LNCAP (cell line): ENCODE measurements around the gene DNAAF8.

Source experiments
- TF ChIP-seq, protein P1 (sequence below): fragments of 450-650 bp; IDR thresholded peaks from 2 replicates; pipeline ENCODE4 v1.5.1; 2017; ENCODE audit warnings: mild to moderate bottlenecking

Gene DNAAF8

DNA sequence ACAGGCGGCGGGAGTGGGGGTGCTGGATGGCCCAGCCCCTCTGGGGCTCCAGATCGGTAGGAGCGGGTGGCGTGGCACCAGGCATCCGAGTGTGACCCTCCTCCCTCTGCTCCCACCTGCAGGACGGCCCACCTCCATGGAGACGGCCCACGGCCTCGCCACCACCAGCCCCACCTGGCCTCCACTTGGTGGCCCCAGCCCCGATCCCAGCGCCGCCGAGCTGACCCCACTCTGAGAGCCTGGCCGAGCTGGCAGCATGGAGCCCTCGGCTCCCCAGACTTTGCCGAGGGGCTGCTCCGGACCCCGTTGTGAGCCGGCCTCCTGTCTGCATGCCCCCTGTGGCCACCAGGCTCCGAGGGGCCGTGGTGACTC lies 45.7 kb upstream of the DNAAF8 start:
- TF ChIP-seq, protein P1, sequence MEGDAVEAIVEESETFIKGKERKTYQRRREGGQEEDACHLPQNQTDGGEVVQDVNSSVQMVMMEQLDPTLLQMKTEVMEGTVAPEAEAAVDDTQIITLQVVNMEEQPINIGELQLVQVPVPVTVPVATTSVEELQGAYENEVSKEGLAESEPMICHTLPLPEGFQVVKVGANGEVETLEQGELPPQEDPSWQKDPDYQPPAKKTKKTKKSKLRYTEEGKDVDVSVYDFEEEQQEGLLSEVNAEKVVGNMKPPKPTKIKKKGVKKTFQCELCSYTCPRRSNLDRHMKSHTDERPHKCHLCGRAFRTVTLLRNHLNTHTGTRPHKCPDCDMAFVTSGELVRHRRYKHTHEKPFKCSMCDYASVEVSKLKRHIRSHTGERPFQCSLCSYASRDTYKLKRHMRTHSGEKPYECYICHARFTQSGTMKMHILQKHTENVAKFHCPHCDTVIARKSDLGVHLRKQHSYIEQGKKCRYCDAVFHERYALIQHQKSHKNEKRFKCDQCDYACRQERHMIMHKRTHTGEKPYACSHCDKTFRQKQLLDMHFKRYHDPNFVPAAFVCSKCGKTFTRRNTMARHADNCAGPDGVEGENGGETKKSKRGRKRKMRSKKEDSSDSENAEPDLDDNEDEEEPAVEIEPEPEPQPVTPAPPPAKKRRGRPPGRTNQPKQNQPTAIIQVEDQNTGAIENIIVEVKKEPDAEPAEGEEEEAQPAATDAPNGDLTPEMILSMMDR = no peak

DNA sequence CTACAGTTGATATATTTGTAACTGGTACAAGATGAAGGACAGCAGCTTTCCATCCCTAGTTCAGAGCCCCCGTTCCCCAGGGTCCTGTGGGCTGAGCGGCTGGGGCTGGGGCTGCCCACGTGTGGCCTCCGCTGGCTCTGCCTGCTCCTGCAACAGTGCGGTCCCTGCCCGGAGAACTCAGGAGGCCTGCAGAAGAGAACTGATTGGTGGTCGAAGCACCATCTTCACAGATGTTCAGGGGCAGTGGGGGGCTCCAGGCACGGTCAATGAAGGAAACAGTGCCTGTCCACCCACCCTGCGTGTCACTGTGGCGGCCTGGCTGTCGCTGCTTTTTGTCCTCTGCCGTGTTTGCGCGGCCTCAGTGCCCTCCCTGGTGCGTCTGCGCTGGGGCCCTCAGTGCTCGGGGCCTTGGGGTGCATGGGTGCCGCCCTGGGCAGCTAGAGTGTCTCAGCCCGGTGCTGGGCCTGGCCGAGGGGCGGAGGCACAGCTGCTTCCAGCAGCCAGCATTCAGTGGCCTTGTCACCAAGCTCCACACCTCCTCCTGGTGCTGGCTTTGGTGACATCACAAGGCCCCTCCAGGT lies 45.2 kb upstream of the DNAAF8 start:
- TF ChIP-seq, protein P1 = no peak

DNA sequence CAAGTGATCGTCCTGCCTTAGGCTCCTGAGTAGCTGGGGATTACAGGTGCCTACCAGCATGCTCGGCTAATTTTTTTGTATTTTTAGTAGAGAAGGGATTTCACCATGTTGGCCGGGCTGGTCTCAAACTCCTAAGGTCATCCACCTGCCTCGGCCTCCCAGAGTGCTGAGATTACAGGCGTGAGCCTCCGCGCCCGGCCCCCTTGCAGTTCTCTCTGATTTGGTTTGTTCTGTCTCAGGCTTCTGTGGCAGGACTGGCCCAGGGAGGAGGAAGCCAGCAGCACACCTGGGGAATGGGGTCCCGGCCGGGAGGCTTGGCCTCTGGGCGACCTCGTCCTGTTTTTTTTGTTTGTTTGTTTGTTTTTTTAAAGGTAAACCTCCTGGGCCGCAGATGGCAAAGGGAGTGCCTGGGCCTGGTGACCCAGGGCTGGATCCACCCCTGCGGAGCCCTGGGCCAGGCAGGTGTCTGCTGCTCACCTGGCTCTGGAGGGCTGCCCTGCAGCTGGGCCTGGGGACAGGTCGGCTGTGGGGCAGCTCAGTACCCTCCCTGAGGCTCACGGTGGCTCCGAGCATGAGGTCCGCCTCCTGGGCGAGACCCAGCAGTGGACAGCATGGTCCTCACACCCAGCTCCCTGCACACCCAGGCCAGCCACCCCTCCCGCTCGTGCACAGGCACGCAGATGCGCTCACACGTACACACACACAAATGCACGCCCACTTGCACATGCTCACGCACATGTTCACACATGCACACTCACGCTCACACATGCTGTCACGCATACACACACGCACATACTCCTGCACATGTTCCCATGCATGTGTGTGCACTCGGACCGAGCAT lies 44.3 kb upstream of the DNAAF8 start:
- TF ChIP-seq, protein P1 = no peak

DNA sequence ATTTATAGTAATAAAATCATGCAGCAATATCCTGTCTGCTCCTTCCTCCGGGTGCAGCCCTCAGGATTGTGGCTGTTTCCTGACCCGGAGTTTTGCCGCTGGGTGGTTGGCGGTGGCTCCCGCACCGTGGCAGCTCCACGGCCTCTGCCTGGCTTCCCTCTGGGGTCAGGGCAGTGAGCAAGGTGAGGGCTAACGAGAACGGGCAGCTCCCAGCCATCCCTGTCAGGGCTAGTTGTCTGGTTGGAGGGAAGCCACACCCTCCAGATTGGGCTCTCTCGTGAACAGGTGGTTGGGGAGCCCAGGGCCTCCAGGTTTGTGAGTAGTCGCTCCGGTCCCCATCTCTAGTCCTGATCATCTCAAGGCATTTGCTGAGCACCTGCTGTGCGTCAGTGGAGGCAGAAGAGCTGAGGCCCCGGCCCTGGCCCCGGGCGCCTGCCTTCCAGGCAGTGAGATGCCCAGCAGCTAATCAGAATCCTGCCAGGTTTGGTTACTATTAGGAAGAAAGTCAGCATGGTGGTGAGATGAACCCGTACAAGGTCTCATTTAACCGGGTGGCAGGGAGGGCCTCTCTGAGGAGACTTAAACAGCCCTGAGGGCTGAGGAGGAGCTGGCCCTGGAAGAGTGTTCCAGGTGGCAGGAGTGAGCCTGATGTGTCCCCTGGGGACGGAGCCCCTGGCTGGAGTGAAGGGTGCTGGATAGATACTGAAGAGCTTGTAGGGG lies 43.2 kb upstream of the DNAAF8 start:
- TF ChIP-seq, protein P1 = no peak

DNA sequence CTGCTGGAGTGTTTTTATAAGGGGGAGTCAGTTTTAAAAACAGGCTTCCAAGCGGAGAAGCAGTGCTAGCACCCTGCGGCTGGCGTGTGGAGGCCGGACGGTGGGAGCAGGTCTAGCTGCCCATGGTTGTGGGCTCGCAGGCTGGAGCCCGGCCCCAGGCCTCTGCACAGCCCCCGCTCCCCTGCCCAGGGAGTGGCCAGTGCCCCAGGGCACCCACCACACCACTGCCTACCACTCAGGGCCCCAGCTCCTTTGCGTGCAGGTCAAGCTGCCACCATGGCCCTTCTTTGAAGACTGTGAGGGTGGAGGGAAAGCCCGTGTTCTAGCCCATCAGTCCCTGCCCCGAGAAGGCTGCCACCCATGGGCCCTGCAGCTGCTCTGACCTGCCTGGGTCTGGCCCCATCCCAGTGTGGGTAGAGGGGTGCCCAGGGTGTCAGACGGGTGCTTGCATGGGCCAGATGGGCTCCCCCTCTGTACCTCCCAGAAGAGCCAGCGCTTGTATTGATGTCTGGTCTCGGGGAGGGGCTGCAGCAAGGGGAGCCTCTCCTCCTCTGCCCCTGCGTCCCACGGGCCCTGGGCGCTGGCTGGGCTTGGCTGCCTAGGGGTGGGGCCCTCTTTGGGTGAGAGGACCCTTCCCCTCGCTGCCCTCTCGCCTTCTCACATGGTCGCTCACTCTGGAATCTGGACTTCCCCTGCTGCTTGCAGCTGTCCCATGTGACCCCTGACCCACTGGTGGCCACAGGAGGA lies 42.5 kb upstream of the DNAAF8 start:
- TF ChIP-seq, protein P1 = no peak

DNA sequence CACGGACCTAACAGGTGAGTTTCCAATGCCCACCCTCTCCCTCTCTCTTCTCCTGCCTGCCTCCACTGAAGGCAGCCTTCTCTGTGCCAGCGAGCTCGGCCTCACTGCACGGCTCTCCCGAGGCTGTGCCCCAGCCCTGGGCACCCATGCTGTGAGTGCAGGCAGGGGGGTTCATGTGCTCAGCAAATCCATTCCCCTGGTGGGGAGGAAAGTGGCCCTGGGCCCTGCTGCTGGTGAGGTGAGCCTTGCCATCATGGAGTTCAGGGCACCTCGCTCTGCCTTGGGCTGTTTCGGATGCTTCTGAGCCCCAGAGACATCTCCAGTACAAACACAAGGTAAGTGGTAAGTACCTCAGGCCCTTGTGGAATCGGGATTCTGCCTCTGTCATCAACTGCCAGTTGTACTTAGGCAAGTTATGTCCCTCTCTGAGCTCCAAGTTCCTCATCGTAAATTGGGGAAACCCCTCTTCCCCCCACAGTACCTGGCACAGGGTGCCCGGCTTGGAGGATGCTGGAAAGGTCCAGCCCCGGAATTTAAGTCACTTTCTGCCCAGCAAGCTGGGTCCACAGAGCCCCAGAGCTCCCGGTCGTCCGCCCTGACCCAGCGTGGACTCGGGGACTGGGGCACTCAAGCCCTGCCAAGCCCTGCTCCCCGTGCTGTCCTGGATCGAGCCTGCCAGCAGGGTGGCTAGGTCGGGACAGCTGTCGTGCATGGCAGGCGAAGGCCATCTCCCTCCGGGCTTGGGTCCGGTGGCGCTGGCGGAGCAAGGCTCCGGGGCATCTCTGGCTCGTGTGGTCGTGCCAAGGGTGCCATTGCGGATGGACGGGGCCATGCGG lies 41.7 kb upstream of the DNAAF8 start:
- TF ChIP-seq, protein P1 = no peak
